ENCODE results near the gene SH3BGRL2. TPM values are rescaled to one million over a fixed set of nuclear protein-coding genes. Genes with fewer than 3 reads are reported as not detected.

The SH3BGRL2 gene
- polyA plus RNA-seq, 1 donor (not counting 4 experiments of a cell fraction or from before 2014, with no cell fraction given) = 3.8 TPM

DNA sequence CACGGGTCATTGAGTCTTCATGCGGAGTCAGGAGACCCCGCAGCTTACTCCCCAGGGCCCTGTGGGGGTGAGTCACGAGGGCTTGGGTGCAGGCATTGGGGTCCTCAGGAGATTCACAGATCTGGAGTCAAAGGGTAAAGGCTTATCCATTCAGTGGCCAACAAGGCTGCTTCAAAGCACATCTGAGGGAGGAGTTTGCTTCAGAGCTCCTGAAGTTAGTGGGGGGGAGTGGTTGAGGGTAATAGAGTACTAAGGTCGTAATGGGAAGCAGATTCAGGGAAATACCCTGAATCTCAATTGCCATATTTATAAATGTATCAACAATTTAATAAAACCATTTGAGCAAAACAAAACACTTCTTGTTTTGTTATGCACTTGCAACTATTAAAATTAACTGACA lies 37.3 kb downstream of the SH3BGRL2 start:
- Histone ChIP-seq H3K4me3 (ENCODE audit: control insufficient read depth in 2 of 3, extremely low read depth in 1 of 3, insufficient read depth in 2 of 3, low read depth in 1 of 3, low read length in 3 of 3) (no peak overlapping the region), H3K4me2 (ENCODE audit: control insufficient read depth, extremely low read depth, insufficient read depth, low read depth, low read length) (no peak overlapping the region), H3K27ac (ENCODE audit: control insufficient read depth, insufficient read depth, low read length) (no peak overlapping the region), H3K9me3 (ENCODE audit: control insufficient read depth, low read depth, low read length) (no peaks in the 10 kb centered on the region), H3K9ac (ENCODE audit: control insufficient read depth, extremely low read depth, insufficient read depth, low read length) (no peak overlapping the region), H3K27me3 (ENCODE audit: control insufficient read depth, extremely low read depth, insufficient read depth, low read length) (no peaks in the 10 kb centered on the region), H3K36me3 (ENCODE audit: control insufficient read depth in 2 of 2, extremely low read depth in 1 of 2, insufficient read depth in 2 of 2, low read length in 2 of 2) (no peaks in the 10 kb centered on the region), H2AFZ (ENCODE audit: control insufficient read depth, low read length) (no peak overlapping the region), H3K79me2 (ENCODE audit: control insufficient read depth, insufficient read depth, low read length) (no peaks in the 10 kb centered on the region), H3K9me1 (ENCODE audit: control insufficient read depth, extremely low read depth, insufficient read depth, low read length) (no peaks in the 10 kb centered on the region), H3K4me1 (ENCODE audit: control insufficient read depth, extremely low read depth, insufficient read depth, low read length) (peaks cover 14% of the 10 kb centered on the region), H4K20me1 (ENCODE audit: control insufficient read depth, extremely low read depth, insufficient read depth, low read length) (no peaks in the 10 kb centered on the region)
- FAIRE-seq (no peak), DNase-seq (ENCODE audit: low read depth, low spot score) (no peak)
- dilution Hi-C loops (cut with MboI; ENCODE audit: extremely low pct_ligation_motif_present, low sequenced_read_pairs) = no loop called here
- no peak for TF ChIP-seq EZH2 (IDR thresholded peaks at IDR 0.05; ENCODE audit: low read length)
- TF ChIP-seq, protein P1, sequence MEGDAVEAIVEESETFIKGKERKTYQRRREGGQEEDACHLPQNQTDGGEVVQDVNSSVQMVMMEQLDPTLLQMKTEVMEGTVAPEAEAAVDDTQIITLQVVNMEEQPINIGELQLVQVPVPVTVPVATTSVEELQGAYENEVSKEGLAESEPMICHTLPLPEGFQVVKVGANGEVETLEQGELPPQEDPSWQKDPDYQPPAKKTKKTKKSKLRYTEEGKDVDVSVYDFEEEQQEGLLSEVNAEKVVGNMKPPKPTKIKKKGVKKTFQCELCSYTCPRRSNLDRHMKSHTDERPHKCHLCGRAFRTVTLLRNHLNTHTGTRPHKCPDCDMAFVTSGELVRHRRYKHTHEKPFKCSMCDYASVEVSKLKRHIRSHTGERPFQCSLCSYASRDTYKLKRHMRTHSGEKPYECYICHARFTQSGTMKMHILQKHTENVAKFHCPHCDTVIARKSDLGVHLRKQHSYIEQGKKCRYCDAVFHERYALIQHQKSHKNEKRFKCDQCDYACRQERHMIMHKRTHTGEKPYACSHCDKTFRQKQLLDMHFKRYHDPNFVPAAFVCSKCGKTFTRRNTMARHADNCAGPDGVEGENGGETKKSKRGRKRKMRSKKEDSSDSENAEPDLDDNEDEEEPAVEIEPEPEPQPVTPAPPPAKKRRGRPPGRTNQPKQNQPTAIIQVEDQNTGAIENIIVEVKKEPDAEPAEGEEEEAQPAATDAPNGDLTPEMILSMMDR (optimal IDR thresholded peaks at IDR 0.05 in 1 of 3, IDR thresholded peaks at IDR 0.05 in 1 of 3, conservative IDR thresholded peaks at IDR 0.05 in 1 of 3; ENCODE audit: extremely low read depth in 1 of 3, insufficient read depth in 2 of 3, low read length in 3 of 3) = no peak

DNA sequence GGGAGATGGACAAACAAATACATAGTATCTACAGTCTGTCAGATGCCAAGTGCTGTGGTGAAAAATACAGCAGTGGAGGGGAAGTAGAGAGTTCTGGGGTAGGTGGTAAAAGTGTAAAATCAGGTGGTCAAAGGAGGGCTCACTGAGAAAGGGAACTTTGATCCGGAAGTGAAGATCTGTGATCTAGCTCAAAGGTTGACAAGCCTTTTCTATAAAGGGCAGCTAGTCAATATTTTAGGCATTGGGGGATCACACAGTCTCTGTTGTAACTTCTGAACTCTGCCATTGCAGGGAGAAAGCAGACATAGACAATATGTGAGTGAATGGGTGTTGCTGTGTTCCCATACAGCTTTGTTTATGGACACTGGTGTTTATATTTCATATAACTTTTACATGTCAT lies 38.6 kb downstream of the SH3BGRL2 start:
- H3K9me3 ChIP-seq (ENCODE audit: control insufficient read depth, low read depth, low read length) = no peaks in the 10 kb centered on the region
- no peak overlapping the region for H2AFZ ChIP-seq (ENCODE audit: control insufficient read depth, low read length)
- H3K4me1 ChIP-seq (ENCODE audit: control insufficient read depth, extremely low read depth, insufficient read depth, low read length) = peaks cover 14% of the 10 kb centered on the region
- no peaks in the 10 kb centered on the region for H3K79me2 ChIP-seq (ENCODE audit: control insufficient read depth, insufficient read depth, low read length)
- no peak overlapping the region for H3K4me2 ChIP-seq (ENCODE audit: control insufficient read depth, extremely low read depth, insufficient read depth, low read depth, low read length)
- no peaks in the 10 kb centered on the region for H4K20me1 ChIP-seq (ENCODE audit: control insufficient read depth, extremely low read depth, insufficient read depth, low read length)
- dilution Hi-C loops (cut with MboI; ENCODE audit: extremely low pct_ligation_motif_present, low sequenced_read_pairs) = no loop called here
- no peak overlapping the region for H3K4me3 ChIP-seq (ENCODE audit: control insufficient read depth in 2 of 3, extremely low read depth in 1 of 3, insufficient read depth in 2 of 3, low read depth in 1 of 3, low read length in 3 of 3)
- H3K9ac ChIP-seq (ENCODE audit: control insufficient read depth, extremely low read depth, insufficient read depth, low read length) = no peak overlapping the region
- no peaks in the 10 kb centered on the region for H3K9me1 ChIP-seq (ENCODE audit: control insufficient read depth, extremely low read depth, insufficient read depth, low read length)
- DNase-seq (ENCODE audit: low read depth, low spot score) = no peak
- peaks cover 0 to 2% of the 10 kb centered on the region in 2 experiments for H3K36me3 ChIP-seq (ENCODE audit: control insufficient read depth in 2 of 2, extremely low read depth in 1 of 2, insufficient read depth in 2 of 2, low read length in 2 of 2)
- H3K27ac ChIP-seq (ENCODE audit: control insufficient read depth, insufficient read depth, low read length) = no peak overlapping the region
- FAIRE-seq = no peak
- no peaks in the 10 kb centered on the region for H3K27me3 ChIP-seq (ENCODE audit: control insufficient read depth, extremely low read depth, insufficient read depth, low read length)
- no peak for TF ChIP-seq EZH2 (IDR thresholded peaks at IDR 0.05; ENCODE audit: low read length)
- TF ChIP-seq, protein P1 (optimal IDR thresholded peaks at IDR 0.05 in 1 of 3, IDR thresholded peaks at IDR 0.05 in 1 of 3, conservative IDR thresholded peaks at IDR 0.05 in 1 of 3; ENCODE audit: extremely low read depth in 1 of 3, insufficient read depth in 2 of 3, low read length in 3 of 3) = no peak
